IMR-90 (cell line): ENCODE results near the gene CTRB1. TPM values are rescaled to one million over a fixed set of nuclear protein-coding genes. Genes with fewer than 3 reads are reported as not detected.

ENCODE experiments used
- ATAC-seq: fragments of 200-7000 bp; cut with Tn5 transposase; 2 replicates; pipeline ENCODE4 v1.9.1; 2020; ENCODE audit warnings: low read depth, mild to moderate bottlenecking, moderate library complexity
- BruUV-seq: library from RNA; stranded (reverse); fragments of 400-500 nt; replicated peaks from 2 replicates; lab custom pipeline; 2021; lab: Mats Ljungman, UMichigan
- CTCF ChIA-PET: fragments of 300-600 bp; formaldehyde crosslinking; extraction: SDS; loops from one replicate; lab custom pipeline; 2021; ENCODE audit warnings: antibody characterized with exemption; lab: Yijun Ruan, JAX
- POLR2A ChIA-PET: fragments of 300-600 bp; sonication (Branson Sonifier 250); formaldehyde crosslinking; loops from one replicate; lab custom pipeline; 2022; ENCODE audit warnings: antibody characterized with exemption; ENCODE audit not compliant: unreplicated experiment; lab: Charles Lee
- DNase-seq: peaks from one replicate; pipeline ENCODE4 v3.0.0; 2013
- H2AFZ ChIP-seq: replicated peaks from 2 replicates; pipeline ENCODE3; 2013; ENCODE audit warnings: low read length, mild to moderate bottlenecking; ENCODE audit not compliant: poor library complexity
- H2AK5ac ChIP-seq: 2 replicates; pipeline ENCODE4 v1.6.1; 2013; ENCODE audit warnings: low read depth, low read length, inconsistent platforms
- H2AK9ac ChIP-seq: replicated peaks from 2 replicates; pipeline ENCODE3; 2013; ENCODE audit warnings: mild to moderate bottlenecking, low read depth, low read length, moderate library complexity; ENCODE audit not compliant: poor library complexity
- H2BK120ac ChIP-seq: 2 replicates; pipeline ENCODE4 v1.6.1; 2013; ENCODE audit warnings: low read depth, low read length, inconsistent platforms
- H2BK15ac ChIP-seq: 3 replicates; pipeline ENCODE4 v1.6.1; 2013; ENCODE audit warnings: low read depth, low read length, inconsistent platforms
- H2BK20ac ChIP-seq: 2 replicates; pipeline ENCODE4 v1.6.1; 2013; ENCODE audit warnings: low read depth, mild to moderate bottlenecking, inconsistent platforms, low read length, moderate library complexity
- H2BK5ac ChIP-seq: 2 replicates; pipeline ENCODE4 v1.6.1; 2013; ENCODE audit warnings: mild to moderate bottlenecking, low read depth, low read length, inconsistent platforms; ENCODE audit not compliant: poor library complexity, severe bottlenecking
- H3K14ac ChIP-seq: replicated peaks from 2 replicates; pipeline ENCODE4 v1.6.1; 2013; ENCODE audit warnings: low read depth, low read length, inconsistent platforms
- H3K18ac ChIP-seq: 2 replicates; pipeline ENCODE4 v1.6.1; 2013; ENCODE audit warnings: low read depth, low read length, control low read depth
- H3K23ac ChIP-seq: 2 replicates; pipeline ENCODE4 v1.6.1; 2013; ENCODE audit warnings: low read depth, low read length, inconsistent platforms
- H3K27ac ChIP-seq: 2 replicates; pipeline ENCODE4 v1.5.1; 2013; ENCODE audit warnings: mild to moderate bottlenecking, control low read depth, low read length; ENCODE audit not compliant: insufficient read depth
- H3K27me3 ChIP-seq: 2 replicates; pipeline ENCODE4 v1.6.1; 2013; ENCODE audit warnings: low read length; ENCODE audit not compliant: control insufficient read depth, insufficient read depth
- H3K36me3 ChIP-seq: 2 replicates; pipeline ENCODE4 v1.6.1; 2013; ENCODE audit warnings: low read length, mixed read lengths; ENCODE audit not compliant: control insufficient read depth, insufficient read depth
- H3K4ac ChIP-seq: 2 replicates; pipeline ENCODE4 v1.6.1; 2013; ENCODE audit warnings: low read depth, low read length, inconsistent platforms
- H3K4me1 ChIP-seq: 2 replicates; pipeline ENCODE4 v1.6.1; 2013; ENCODE audit warnings: low read length, mixed read lengths; ENCODE audit not compliant: control insufficient read depth, insufficient read depth
- H3K4me2 ChIP-seq: 2 replicates; pipeline ENCODE4 v1.6.1; 2013; ENCODE audit warnings: low read depth, mild to moderate bottlenecking, control low read depth, low read length, moderate library complexity
- H3K4me3 ChIP-seq: 2 replicates; pipeline ENCODE4 v1.5.1; 2013; ENCODE audit warnings: low read depth, mild to moderate bottlenecking, control low read depth, low read length, moderate library complexity; ENCODE audit not compliant: insufficient read depth
- H3K56ac ChIP-seq: 2 replicates; pipeline ENCODE4 v1.6.1; 2013; ENCODE audit warnings: low read length, inconsistent platforms; ENCODE audit not compliant: insufficient read depth; ENCODE audit errors: extremely low read depth
- H3K79me1 ChIP-seq, 2 experiments: 2 replicates each; pipeline ENCODE4 v1.6.1; 2013; ENCODE audit warnings: low read length in 2 of 2, inconsistent platforms in 1 of 2, low read depth in 1 of 2
- H3K9ac ChIP-seq: 2 replicates; pipeline ENCODE4 v1.6.1; 2013; ENCODE audit warnings: low read depth, low read length, control low read depth
- H3K9me1 ChIP-seq: 2 replicates; pipeline ENCODE4 v1.6.1; 2013; ENCODE audit warnings: low read length, inconsistent platforms; ENCODE audit not compliant: insufficient read depth
- H3K9me3 ChIP-seq: 2 replicates; pipeline ENCODE4 v1.6.1; 2013; ENCODE audit warnings: low read length; ENCODE audit not compliant: control insufficient read depth, insufficient read depth
- H4K20me1 ChIP-seq: 2 replicates; pipeline ENCODE4 v1.6.1; 2013; ENCODE audit warnings: low read length, inconsistent platforms; ENCODE audit not compliant: insufficient read depth
- H4K5ac ChIP-seq: 2 replicates; pipeline ENCODE4 v1.6.1; 2013; ENCODE audit warnings: mild to moderate bottlenecking, low read depth, low read length, control low read depth
- H4K8ac ChIP-seq, 2 experiments: 2 replicates each; pipeline ENCODE4 v1.6.1; 2013; ENCODE audit warnings: low read depth in 2 of 2, low read length in 2 of 2, control low read depth in 1 of 2, inconsistent platforms in 1 of 2
- H4K91ac ChIP-seq: 2 replicates; pipeline ENCODE4 v1.6.1; 2013; ENCODE audit warnings: low read depth, low read length, inconsistent platforms; ENCODE audit not compliant: insufficient read depth
- BHLHE40 ChIP-seq: fragments of 150-350 bp; IDR thresholded peaks from 2 replicates; pipeline ENCODE4 v1.6.1; 2016; ENCODE audit warnings: mild to moderate bottlenecking, low read depth, low read length
- CEBPB ChIP-seq: IDR thresholded peaks from 2 replicates; pipeline ENCODE4 v1.6.1; 2012; ENCODE audit warnings: low read depth, low read length, improper control_type of control experiment
- CHD1 ChIP-seq: IDR thresholded peaks from 2 replicates; pipeline ENCODE4 v1.6.1; 2012; ENCODE audit warnings: low read depth, low read length, improper control_type of control experiment
- FOS ChIP-seq: fragments of 150-350 bp; IDR thresholded peaks from 2 replicates; pipeline ENCODE4 v1.6.1; 2016; ENCODE audit warnings: low read depth, low read length
- MAFK ChIP-seq: IDR thresholded peaks from 2 replicates; pipeline ENCODE4 v1.6.1; 2012; ENCODE audit warnings: low read depth, low read length, improper control_type of control experiment
- NFE2L2 ChIP-seq: fragments of 150-350 bp; IDR thresholded peaks from 2 replicates; pipeline ENCODE4 v1.6.1; 2016; ENCODE audit warnings: low read depth, mild to moderate bottlenecking, low read length
- POLR2A ChIP-seq: IDR thresholded peaks from 2 replicates; pipeline ENCODE4 v1.6.1; 2012; ENCODE audit warnings: mild to moderate bottlenecking, low read depth, low read length
- RAD21 ChIP-seq: IDR thresholded peaks from 2 replicates; pipeline ENCODE4 v1.6.1; 2012; ENCODE audit warnings: low read length, improper control_type of control experiment
- RCOR1 ChIP-seq: IDR thresholded peaks from 2 replicates; pipeline ENCODE4 v1.6.1; 2012; ENCODE audit warnings: mild to moderate bottlenecking, low read length, improper control_type of control experiment; ENCODE audit not compliant: insufficient replicate concordance
- RFX5 ChIP-seq: IDR thresholded peaks from 2 replicates; pipeline ENCODE4 v1.8.0; 2012; ENCODE audit warnings: low read depth, mild to moderate bottlenecking, low read length, moderate library complexity
- WGBS, 2 experiments: methylation state at CpG; one replicate each; pipeline versions ENCODE4 v1.1.5 to v1.1.7; 2013; ENCODE audit warnings: missing lambda C conversion rate in 2 of 2; ENCODE audit not compliant: insufficient read length in 1 of 2; ENCODE audit errors: extremely low coverage in 2 of 2; 5-methylcytosine and 5-hydroxymethylcytosine counted together
- dilution Hi-C: fragments of 300-500 bp; cut with HindIII; formaldehyde crosslinking; loops from one replicate; pipeline ENCODE4 v1.14.3; 2018; ENCODE audit warnings: low sequenced_read_pairs; ENCODE audit not compliant: unreplicated experiment
- in situ Hi-C: fragments of 300-500 bp; cut with MboI; formaldehyde crosslinking; loops from 3 replicates; pipeline ENCODE4 v1.14.3; 2019; ENCODE audit warnings: low sequenced_read_pairs, inconsistent platforms, mixed read lengths
- intact Hi-C: fragments of 100-400 bp; cut with micrococcal nuclease; formaldehyde crosslinking; loops from 2 replicates; pipeline ENCODE4 v1.10.0; 2022
- polyA plus RNA-seq, 3 experiments: library from polyadenylated mRNA; depleted of rRNA; stranded (reverse); fragments of >200 nt; gene quantifications; 2 replicates each; pipeline ENCODE4 v1.2.3, GENCODE V29; 2012; ENCODE audit warnings: low replicate concordance in 1 of 3
- total RNA-seq: library from RNA; depleted of rRNA; stranded (reverse); fragments of >200 nt; gene quantifications from 2 replicates; pipeline ENCODE4 v1.2.3, GENCODE V29; 2012
- TF ChIP-seq, protein P1 (sequence below): fragments of 150-350 bp; IDR thresholded peaks from 2 replicates; pipeline ENCODE4 v1.6.1; 2016; ENCODE audit warnings: low read depth, mild to moderate bottlenecking, low read length, moderate library complexity, borderline replicate concordance
- TF ChIP-seq, protein P2 (sequence below): conservative IDR thresholded peaks from 2 replicates; pipeline ENCODE4 v1.5.1; 2012; ENCODE audit warnings: mild to moderate bottlenecking, low read depth, low read length, improper control_type of control experiment

CTRB1 gene
- total and polyA plus RNA-seq, 2 of the 4 experiments (the other 2 are of a cell fraction): not detected

- TF ChIP-seq NFE2L2: no peak
Measured at GRCh38 chr16:75237398-75238131, 18.8 kb downstream of the CTRB1 start (continued).

DNA sequence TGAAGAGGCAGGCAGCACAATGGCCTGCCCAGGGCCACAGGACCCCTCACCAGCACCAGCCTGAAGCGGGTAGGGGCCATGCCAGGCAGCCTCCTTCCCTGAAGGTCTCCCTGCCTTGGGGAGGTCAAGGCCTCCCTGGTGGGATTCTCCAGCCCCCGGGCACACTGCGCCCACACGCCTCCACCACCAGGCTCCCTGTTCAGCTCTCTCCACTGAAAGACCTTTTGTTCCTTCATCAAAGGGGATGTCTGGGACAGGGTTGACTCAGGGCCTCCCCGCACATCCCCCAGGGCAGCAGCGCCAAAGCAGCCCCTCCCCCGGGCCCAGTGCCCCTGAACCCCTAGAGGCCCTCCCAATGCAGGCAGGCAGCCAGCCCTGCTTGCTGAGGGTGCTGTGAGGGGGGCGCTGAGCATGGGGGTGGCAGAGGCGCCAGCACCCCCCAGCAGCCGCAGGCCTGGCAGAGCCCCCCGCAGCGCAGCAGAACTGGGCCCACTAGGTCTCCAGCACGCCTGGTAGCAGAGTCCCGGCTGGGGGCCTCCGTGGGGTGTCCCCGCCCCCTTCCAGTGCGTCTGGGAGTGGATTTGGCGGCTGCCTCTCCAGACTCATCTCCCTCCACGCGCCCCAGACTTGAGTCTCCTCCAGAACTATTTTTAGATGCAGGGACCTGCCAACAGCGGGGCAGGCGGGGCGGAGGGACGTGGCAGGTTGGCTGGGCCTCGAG, 19.5 kb downstream of the CTRB1 start:
- in situ Hi-C loops: no loop called here
- Histone ChIP-seq H2BK120ac (peak overlapping the region; percentile 75; the same call in 1 of the 2 replicates), H3K27ac (peak overlapping the region; percentile 87), H3K4me2 (peak overlapping the region; percentile 10; the same call in 1 of the 2 replicates), H3K56ac (no peak overlapping the region), H4K91ac (peak overlapping the region; percentile 93), H3K79me1 (peaks cover 10 to 58% of the 10 kb centered on the region in 2 experiments; a peak in 3 of 4 replicates), H3K23ac (peak overlapping the region; percentile 85), H2AK5ac (peak overlapping the region; percentile 94), H2AK9ac (peak overlapping the region; percentile 98), H2BK20ac (0 out of 2 replicates have a peak overlapping the region, but pooled peaks have one; percentile 18), H2BK5ac (peak overlapping the region; percentile 94), H2BK15ac (peak overlapping the region; percentile 80; the same call in 1 of the 3 replicates), H3K36me3 (peaks cover 75% of the 10 kb centered on the region), H3K14ac (peak overlapping the region; percentile 74), H4K5ac (peak overlapping the region; percentile 28; the same call in 1 of the 2 replicates), H3K9me1 (peaks cover 10% of the 10 kb centered on the region), H2AFZ (peak overlapping the region; percentile 71), H3K9me3 (no peaks in the 10 kb centered on the region), H3K9ac (peak overlapping the region; percentile 45), H3K27me3 (no peaks in the 10 kb centered on the region), H3K4me1 (peaks cover 33% of the 10 kb centered on the region), H3K18ac (peak overlapping the region; percentile 40; the same call in 1 of the 2 replicates), H4K20me1 (peaks cover 90% of the 10 kb centered on the region), H4K8ac (peak overlapping the region; percentile 64 to 86; a peak in 3 of 4 replicates), H3K4me3 (no peak overlapping the region), H3K4ac (peak overlapping the region; percentile 95)
- intact Hi-C loops: no loop called here
- no TSS peak for BruUV-seq
- ChIA-PET POLR2A (no interaction called here), CTCF (interaction anchor here (1.1 kb wide), 2 partner anchors 67 to 169 kb away, joined by 3 read pairs; no protein-coding TSS in a partner anchor)
- dilution Hi-C loops: no loop called here
- DNase-seq (peak; percentile 91), ATAC-seq (peak; percentile 77)
- 11% methylated on average over 5 of the region's 25 CpGs; no CpG with 5 or more reads in 1 of the 2 experiments for WGBS, 2 experiments
- TF ChIP-seq POLR2A: no peak
- TF ChIP-seq RAD21: peak; percentile 10; the same call in 1 of the 2 replicates
- TF ChIP-seq RFX5: no peak
- TF ChIP-seq MAFK: no peak
- no peak for TF ChIP-seq CEBPB
- no peak for TF ChIP-seq RCOR1
- TF ChIP-seq, protein P1, sequence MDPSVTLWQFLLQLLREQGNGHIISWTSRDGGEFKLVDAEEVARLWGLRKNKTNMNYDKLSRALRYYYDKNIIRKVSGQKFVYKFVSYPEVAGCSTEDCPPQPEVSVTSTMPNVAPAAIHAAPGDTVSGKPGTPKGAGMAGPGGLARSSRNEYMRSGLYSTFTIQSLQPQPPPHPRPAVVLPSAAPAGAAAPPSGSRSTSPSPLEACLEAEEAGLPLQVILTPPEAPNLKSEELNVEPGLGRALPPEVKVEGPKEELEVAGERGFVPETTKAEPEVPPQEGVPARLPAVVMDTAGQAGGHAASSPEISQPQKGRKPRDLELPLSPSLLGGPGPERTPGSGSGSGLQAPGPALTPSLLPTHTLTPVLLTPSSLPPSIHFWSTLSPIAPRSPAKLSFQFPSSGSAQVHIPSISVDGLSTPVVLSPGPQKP: no peak
- TF ChIP-seq, protein P2, sequence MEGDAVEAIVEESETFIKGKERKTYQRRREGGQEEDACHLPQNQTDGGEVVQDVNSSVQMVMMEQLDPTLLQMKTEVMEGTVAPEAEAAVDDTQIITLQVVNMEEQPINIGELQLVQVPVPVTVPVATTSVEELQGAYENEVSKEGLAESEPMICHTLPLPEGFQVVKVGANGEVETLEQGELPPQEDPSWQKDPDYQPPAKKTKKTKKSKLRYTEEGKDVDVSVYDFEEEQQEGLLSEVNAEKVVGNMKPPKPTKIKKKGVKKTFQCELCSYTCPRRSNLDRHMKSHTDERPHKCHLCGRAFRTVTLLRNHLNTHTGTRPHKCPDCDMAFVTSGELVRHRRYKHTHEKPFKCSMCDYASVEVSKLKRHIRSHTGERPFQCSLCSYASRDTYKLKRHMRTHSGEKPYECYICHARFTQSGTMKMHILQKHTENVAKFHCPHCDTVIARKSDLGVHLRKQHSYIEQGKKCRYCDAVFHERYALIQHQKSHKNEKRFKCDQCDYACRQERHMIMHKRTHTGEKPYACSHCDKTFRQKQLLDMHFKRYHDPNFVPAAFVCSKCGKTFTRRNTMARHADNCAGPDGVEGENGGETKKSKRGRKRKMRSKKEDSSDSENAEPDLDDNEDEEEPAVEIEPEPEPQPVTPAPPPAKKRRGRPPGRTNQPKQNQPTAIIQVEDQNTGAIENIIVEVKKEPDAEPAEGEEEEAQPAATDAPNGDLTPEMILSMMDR: no peak
- TF ChIP-seq CHD1: no peak
- TF ChIP-seq BHLHE40: no peak
- no peak for TF ChIP-seq FOS
